Activated B cell treated with CpG ODN at 0.5 μM for 24 hours (primary cell): ENCODE results near the gene S100A9. TPM values are rescaled to one million over a fixed set of nuclear protein-coding genes. Genes with fewer than 3 reads are reported as not detected.

Source experiments
- ATAC-seq: fragments of 200-7000 bp; cut with Tn5 transposase; one replicate; pipeline ENCODE4 v1.10.0; 2021; ENCODE audit warnings: low read depth, mild to moderate bottlenecking, moderate library complexity
- CTCF ChIA-PET: fragments of 350-600 bp; sonication (Branson Sonifier 250); formaldehyde crosslinking; loops from one replicate; lab custom pipeline; 2021; ENCODE audit warnings: antibody characterized with exemption; lab: Charles Lee
- POLR2A ChIA-PET: fragments of 350-600 bp; sonication (Branson Sonifier 250); formaldehyde crosslinking; loops from one replicate; lab custom pipeline; 2021; ENCODE audit warnings: antibody characterized with exemption; lab: Charles Lee
- DNase-seq: peaks from one replicate; pipeline ENCODE4 v3.0.0; 2022
- H3K27ac Mint-ChIP-seq: one replicate; pipeline ENCODE4 v1.8.0; 2020; ENCODE audit warnings: mixed read lengths
- H3K27me3 Mint-ChIP-seq: one replicate; pipeline ENCODE4 v1.8.0; 2021; ENCODE audit warnings: mixed read lengths
- H3K36me3 Mint-ChIP-seq: one replicate; pipeline ENCODE4 v1.8.0; 2021; ENCODE audit warnings: low read depth, mixed read lengths
- H3K4me1 Mint-ChIP-seq: one replicate; pipeline ENCODE4 v1.8.0; 2021; ENCODE audit warnings: mixed read lengths
- H3K4me3 Mint-ChIP-seq: one replicate; pipeline ENCODE4 v1.8.0; 2020; ENCODE audit warnings: mild to moderate bottlenecking, mixed read lengths
- H3K9me3 Mint-ChIP-seq: one replicate; pipeline ENCODE4 v1.8.0; 2020; ENCODE audit warnings: mixed read lengths
- CTCF ChIP-seq: fragments of 200-600 bp; IDR thresholded peaks from one replicate; pipeline ENCODE4 v1.8.0; 2022; ENCODE audit warnings: antibody characterized with exemption, mild to moderate bottlenecking
- intact Hi-C: fragments of 100-400 bp; cut with micrococcal nuclease; formaldehyde crosslinking; loops from one replicate; pipeline ENCODE4 v1.15.1; 2024
- total RNA-seq: library from RNA; stranded (reverse); gene quantifications from 2 replicates; pipeline ENCODE4 v1.2.3, GENCODE V29; 2022

Gene S100A9
- 2.6 and 4.0 TPM in 2 replicates for total RNA-seq

- no peak for TF ChIP-seq CTCF
- intact Hi-C loops, result no loop called here
- peaks cover 14% of the 10 kb centered on the region for H3K4me1 Mint-ChIP-seq
- H3K27me3 Mint-ChIP-seq, result peaks cover 22% of the 10 kb centered on the region
- H3K27ac Mint-ChIP-seq, result no peak within 1 kb of the TSS
- no peak within 1 kb of the TSS for H3K4me3 Mint-ChIP-seq
- H3K36me3 Mint-ChIP-seq, result no peaks in the 10 kb centered on the region
- ChIA-PET CTCF (no interaction called here), POLR2A (no interaction called here)
- no peaks in the 10 kb centered on the region for H3K9me3 Mint-ChIP-seq
- no peak for ATAC-seq
- no peak for DNase-seq
These were observed at the start of gene S100A9 for GRCh38 chr1:153357853-153358690. TSS of gene S100A9 (plus strand) at chr1:153357854. CDS start at chr1:153358284, 430 bp downstream.

- ChIA-PET CTCF (no interaction called here), POLR2A (no interaction called here)
These were observed 49.1 kb upstream of the S100A9 start for GRCh38 chr1:153308540-153308939.

GRCh38 chr1:153309441-153309840 lies 48.2 kb upstream of the S100A9 start:
- no peaks in the 10 kb centered on the region for H3K9me3 Mint-ChIP-seq
- H3K27ac Mint-ChIP-seq, result no peak overlapping the region
- no peak overlapping the region for H3K4me3 Mint-ChIP-seq
- TF ChIP-seq CTCF, result no peak
- ChIA-PET CTCF (no interaction called here), POLR2A (no interaction called here)
- H3K36me3 Mint-ChIP-seq, result no peaks in the 10 kb centered on the region
- peaks cover 7% of the 10 kb centered on the region for H3K27me3 Mint-ChIP-seq
- intact Hi-C loops, result no loop called here
- no peaks in the 10 kb centered on the region for H3K4me1 Mint-ChIP-seq
- no peak for ATAC-seq
- DNase-seq, result no peak

More at GRCh38 chr1:153308540-153308939, 49.1 kb upstream of the S100A9 start:
- peaks cover 8% of the 10 kb centered on the region for H3K27me3 Mint-ChIP-seq
- no peak overlapping the region for H3K27ac Mint-ChIP-seq
- no peak overlapping the region for H3K4me3 Mint-ChIP-seq
- intact Hi-C loops, result no loop called here
- DNase-seq (no peak), ATAC-seq (no peak)
- H3K36me3 Mint-ChIP-seq, result no peaks in the 10 kb centered on the region
- H3K4me1 Mint-ChIP-seq, result no peaks in the 10 kb centered on the region
- H3K9me3 Mint-ChIP-seq, result no peaks in the 10 kb centered on the region
- TF ChIP-seq CTCF, result no peak

- POLR2A ChIA-PET, result no interaction called here
- no peaks in the 10 kb centered on the region for H3K4me1 Mint-ChIP-seq
- no peak for ATAC-seq
- CTCF ChIA-PET, result no interaction called here
- no peak for DNase-seq
- TF ChIP-seq CTCF, result no peak
- H3K27me3 Mint-ChIP-seq, result peaks cover 7% of the 10 kb centered on the region
- H3K4me3 Mint-ChIP-seq, result no peak overlapping the region
- intact Hi-C loops, result no loop called here
- H3K27ac Mint-ChIP-seq, result no peak overlapping the region
- H3K36me3 Mint-ChIP-seq, result no peaks in the 10 kb centered on the region
- H3K9me3 Mint-ChIP-seq, result peaks cover 2% of the 10 kb centered on the region
These were observed 47.1 kb upstream of the S100A9 start for GRCh38 chr1:153310526-153310925.

- no peak for DNase-seq
- no peak for ATAC-seq
- Mint-ChIP-seq H3K4me3 (no peak within 1 kb of the TSS), H3K27ac (no peak within 1 kb of the TSS), H3K36me3 (no peaks in the 10 kb centered on the region), H3K27me3 (peaks cover 7% of the 10 kb centered on the region), H3K4me1 (no peaks in the 10 kb centered on the region), H3K9me3 (peaks cover 2% of the 10 kb centered on the region)
- POLR2A ChIA-PET, result no interaction called here
- no peak for TF ChIP-seq CTCF
- intact Hi-C loops, result no loop called here
- CTCF ChIA-PET, result no interaction called here
These were observed 45.0 kb upstream of the S100A9 start, which contains the start of gene PGLYRP3 for GRCh38 chr1:153312570-153313186. TSS of gene PGLYRP3 (minus strand) at chr1:153312952. CDS start at chr1:153310665, 2,287 bp downstream.
